Sigmoid colon (tissue), 7 donors: Measurements from ENCODE around the gene GPC6. TPM values are rescaled to one million over a fixed set of nuclear protein-coding genes. Genes with fewer than 3 reads are reported as not detected.

Source experiments
- DNase-seq: peaks from one replicate; pipeline ENCODE4 v3.0.0-alpha.2; 2019
- H3K27ac ChIP-seq, 4 donors: fragments of 200-600 bp; sonication (generic); one replicate each; pipeline ENCODE4 v1.5.1; 2016 to 2019; ENCODE audit warnings: mild to moderate bottlenecking in 1 of 4
- H3K27me3 ChIP-seq, 3 donors: fragments of 200-600 bp; sonication (generic); one replicate each; pipeline ENCODE4 v1.5.1; 2019; ENCODE audit warnings: mild to moderate bottlenecking in 1 of 3
- H3K36me3 ChIP-seq, 4 donors: fragments of 200-600 bp; sonication (generic); one replicate each; pipeline ENCODE4 v1.5.1; 2016 to 2019
- H3K4me1 ChIP-seq, 4 donors: fragments of 200-600 bp; sonication (generic); one replicate each; pipeline ENCODE4 v1.5.1; 2017 to 2019
- H3K4me3 ChIP-seq, 4 donors: fragments of 200-600 bp; sonication (generic); one replicate each; pipeline ENCODE4 v1.5.1; 2017 to 2019; ENCODE audit warnings: mild to moderate bottlenecking in 2 of 4, moderate library complexity in 1 of 4
- H3K9me3 ChIP-seq, 4 donors: fragments of 200-600 bp in 3 of 4; sonication (generic) in 3 of 4; one replicate each; pipeline versions ENCODE4 v1.5.1 to v1.6.1; 2013 to 2019
- EP300 ChIP-seq, 4 donors: sonication (generic); formaldehyde crosslinking; IDR thresholded peaks; one replicate each; pipeline ENCODE4 v1.6.1; 2017; ENCODE audit warnings: antibody characterized with exemption in 4 of 4
- POLR2A ChIP-seq, 2 donors: fragments of 450-650 bp; IDR thresholded peaks; one replicate each; pipeline ENCODE4 v1.6.1; 2016; ENCODE audit warnings: antibody characterized with exemption in 2 of 2, mild to moderate bottlenecking in 2 of 2, moderate library complexity in 2 of 2
- POLR2AphosphoS5 ChIP-seq, 4 donors: sonication (generic); formaldehyde crosslinking; IDR thresholded peaks; one replicate each; pipeline ENCODE4 v1.6.1; 2017; ENCODE audit warnings: antibody characterized with exemption in 4 of 4
- WGBS, 2 donors: extraction: QIAGEN DNeasy Blood & Tissue Kit; methylation state at CpG; one replicate each; pipeline ENCODE4 v1.1.7; 2013; 5-methylcytosine and 5-hydroxymethylcytosine counted together
- intact Hi-C: fragments of 100-400 bp; cut with DNase I; formaldehyde crosslinking; loops from one replicate; pipeline ENCODE4 v1.15.1; 2023
- polyA plus RNA-seq, 3 donors: library from polyadenylated mRNA; stranded (reverse); fragments of 200-250 nt; gene quantifications; one replicate each; pipeline ENCODE4 v1.2.3, GENCODE V29; 2013
- total RNA-seq, 4 donors: library from RNA; depleted of rRNA; stranded (reverse); fragments of >200 nt; gene quantifications; one replicate each; pipeline ENCODE4 v1.1.0, GENCODE V29; 2016
- TF ChIP-seq, protein P1 (sequence below), 4 experiments: fragments of 450-650 bp in 3 of 4; fragments of 200-600 bp in 1 of 4; IDR thresholded peaks; one replicate each; pipeline ENCODE4 v1.5.1; 2016 to 2019; ENCODE audit warnings: antibody characterized with exemption in 4 of 4, mild to moderate bottlenecking in 3 of 4, moderate library complexity in 2 of 4
- donor health status: healthy with polysubstance abuse.
- donor health status: Bipolar disorder and iron deficiency.
- donor health status: healthy.

The GPC6 gene
- total and polyA plus RNA-seq, 7 donors, result 0.23 to 27.5 (median 14.4) TPM

DNA sequence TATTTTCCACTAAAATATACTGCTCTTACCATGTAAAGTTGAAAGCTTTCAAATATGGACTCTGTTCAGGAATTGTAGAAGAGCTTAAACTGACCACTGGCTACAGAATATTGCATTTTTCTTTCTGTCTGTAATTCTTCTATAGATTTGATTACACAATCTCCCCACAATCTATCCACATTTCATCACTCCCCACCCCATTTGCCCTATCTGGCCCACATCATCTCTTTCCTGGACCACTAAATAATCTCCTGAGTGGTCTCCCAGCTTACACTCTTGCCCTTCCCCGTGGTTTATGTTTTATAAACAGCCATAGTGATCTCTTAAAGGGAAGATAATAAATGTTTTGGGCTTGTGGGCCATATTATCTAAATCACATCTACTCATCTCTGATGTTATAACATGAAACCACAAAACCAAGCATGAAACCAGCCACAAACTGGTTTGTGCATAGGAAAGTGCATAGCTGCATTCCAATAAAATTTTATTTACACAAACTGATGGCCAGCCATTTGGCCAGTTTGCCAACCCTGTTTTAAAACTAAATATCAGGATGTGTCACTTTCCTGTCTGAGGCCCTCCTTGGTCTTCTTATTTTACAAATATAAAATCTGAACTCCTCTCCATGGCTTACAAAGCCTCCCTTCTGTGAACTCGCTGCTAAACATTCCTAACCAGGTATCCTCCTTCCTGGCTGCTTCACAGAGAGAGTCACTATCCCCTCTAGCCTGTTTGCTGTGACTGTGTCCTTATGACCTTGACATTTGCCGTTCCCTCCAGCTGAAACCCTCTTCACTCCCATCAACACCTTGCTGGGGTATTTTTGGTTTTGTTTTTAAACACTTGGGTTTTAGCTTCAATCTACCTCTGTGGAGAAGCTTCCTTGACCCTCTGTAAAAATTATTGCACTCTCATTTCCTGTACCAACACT is 500.9 kb downstream of the GPC6 start:
- Histone ChIP-seq H3K9me3 (no peaks in the 10 kb centered on the region), H3K4me3 (no peak overlapping the region), H3K4me1 (peaks cover 0 to 9% (median 0%) of the 10 kb centered on the region in 4 donors), H3K27me3 (no peaks in the 10 kb centered on the region), H3K27ac (no peak overlapping the region), H3K36me3 (no peaks in the 10 kb centered on the region)
- intact Hi-C loops, result no loop called here
- 63 to 65% methylated on average over 3 of the region's 3 CpGs for WGBS, 2 donors
- TF ChIP-seq, protein P1, sequence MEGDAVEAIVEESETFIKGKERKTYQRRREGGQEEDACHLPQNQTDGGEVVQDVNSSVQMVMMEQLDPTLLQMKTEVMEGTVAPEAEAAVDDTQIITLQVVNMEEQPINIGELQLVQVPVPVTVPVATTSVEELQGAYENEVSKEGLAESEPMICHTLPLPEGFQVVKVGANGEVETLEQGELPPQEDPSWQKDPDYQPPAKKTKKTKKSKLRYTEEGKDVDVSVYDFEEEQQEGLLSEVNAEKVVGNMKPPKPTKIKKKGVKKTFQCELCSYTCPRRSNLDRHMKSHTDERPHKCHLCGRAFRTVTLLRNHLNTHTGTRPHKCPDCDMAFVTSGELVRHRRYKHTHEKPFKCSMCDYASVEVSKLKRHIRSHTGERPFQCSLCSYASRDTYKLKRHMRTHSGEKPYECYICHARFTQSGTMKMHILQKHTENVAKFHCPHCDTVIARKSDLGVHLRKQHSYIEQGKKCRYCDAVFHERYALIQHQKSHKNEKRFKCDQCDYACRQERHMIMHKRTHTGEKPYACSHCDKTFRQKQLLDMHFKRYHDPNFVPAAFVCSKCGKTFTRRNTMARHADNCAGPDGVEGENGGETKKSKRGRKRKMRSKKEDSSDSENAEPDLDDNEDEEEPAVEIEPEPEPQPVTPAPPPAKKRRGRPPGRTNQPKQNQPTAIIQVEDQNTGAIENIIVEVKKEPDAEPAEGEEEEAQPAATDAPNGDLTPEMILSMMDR (IDR thresholded peaks at IDR 0.05), result no peak
- TF ChIP-seq EP300 (IDR thresholded peaks at IDR 0.05), result no peak
- no peak for DNase-seq

DNA sequence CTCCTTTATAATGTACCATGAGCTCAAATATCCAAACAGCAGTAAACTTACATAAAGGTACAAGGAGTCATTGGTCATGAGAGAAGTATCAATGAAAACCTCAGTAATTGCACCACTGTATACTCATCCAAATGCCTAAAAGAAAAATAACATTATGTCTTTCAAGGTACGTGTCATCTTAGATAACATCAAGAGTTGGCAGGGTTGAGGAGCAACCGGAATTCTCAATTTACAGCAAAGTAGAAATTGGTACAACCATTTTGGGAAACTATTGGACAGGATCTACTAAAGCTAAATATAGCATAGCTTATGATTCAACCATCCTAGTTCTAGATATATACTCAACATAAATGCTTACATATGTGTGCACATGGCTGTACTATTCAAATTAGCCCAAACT is 502.8 kb downstream of the GPC6 start:
- no peak for DNase-seq
- intact Hi-C loops, result no loop called here
- no peaks in the 10 kb centered on the region for H3K27me3 ChIP-seq
- H3K27ac ChIP-seq, result no peak overlapping the region
- H3K36me3 ChIP-seq, result no peaks in the 10 kb centered on the region
- no peaks in the 10 kb centered on the region for H3K9me3 ChIP-seq
- H3K4me1 ChIP-seq, result peaks cover 0 to 9% (median 0%) of the 10 kb centered on the region in 4 donors
- WGBS, 2 donors, result 95% methylated on average over 2 of the region's 2 CpGs
- TF ChIP-seq EP300 (IDR thresholded peaks at IDR 0.05) (no peak), POLR2A (IDR thresholded peaks at IDR 0.05) (no peak), POLR2AphosphoS5 (IDR thresholded peaks at IDR 0.05) (no peak)
- TF ChIP-seq, protein P1 (IDR thresholded peaks at IDR 0.05), result no peak
- no peak overlapping the region for H3K4me3 ChIP-seq

DNA sequence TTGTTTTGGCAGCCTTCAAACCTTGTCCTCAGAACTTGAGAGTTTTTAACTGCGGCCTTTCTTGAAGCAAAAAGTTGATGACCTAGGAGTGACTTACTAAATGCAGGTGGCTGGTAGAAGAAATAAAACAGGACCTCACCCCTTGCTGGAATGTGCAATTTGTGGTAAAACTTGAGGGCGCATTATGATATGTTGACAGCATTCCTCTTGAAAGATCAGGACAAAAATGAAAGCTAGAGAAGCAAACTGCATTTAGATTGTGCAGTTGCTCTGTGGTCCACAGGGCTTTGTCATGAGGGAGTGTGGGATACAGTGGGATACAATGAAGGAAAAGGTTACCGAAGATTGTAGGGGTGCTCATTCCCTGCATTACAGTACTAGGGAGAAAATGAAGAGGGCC is 504.2 kb downstream of the GPC6 start:
- Histone ChIP-seq H3K27ac (no peak overlapping the region), H3K27me3 (no peaks in the 10 kb centered on the region), H3K4me3 (no peak overlapping the region), H3K36me3 (no peaks in the 10 kb centered on the region), H3K9me3 (no peaks in the 10 kb centered on the region), H3K4me1 (peaks cover 0 to 9% (median 0%) of the 10 kb centered on the region in 4 donors)
- intact Hi-C loops, result no loop called here
- DNase-seq, result no peak
- TF ChIP-seq EP300 (IDR thresholded peaks at IDR 0.05) (no peak), POLR2A (IDR thresholded peaks at IDR 0.05) (no peak)
- WGBS, 2 donors, result 47 to 76% methylated on average over 3 of the region's 3 CpGs

DNA sequence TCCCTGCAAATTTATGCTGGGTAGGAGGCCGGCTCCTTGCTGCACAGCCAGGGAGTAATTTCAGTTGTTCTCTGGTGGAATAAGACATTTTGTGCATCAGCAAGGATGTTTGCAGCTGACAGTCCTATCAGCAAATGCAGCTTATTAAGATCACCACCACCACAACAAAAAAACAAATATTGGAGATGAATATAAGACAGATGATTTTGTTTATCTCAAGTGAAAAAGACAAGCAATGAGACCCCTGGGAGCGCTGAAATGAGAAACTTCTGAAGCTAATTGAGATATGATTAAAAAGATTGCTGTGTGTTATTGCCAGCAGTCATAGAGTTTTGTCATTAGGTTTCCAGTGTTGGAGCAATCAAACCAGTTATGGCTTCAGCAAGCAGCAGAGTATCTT is 505.6 kb downstream of the GPC6 start:
- TF ChIP-seq POLR2A (IDR thresholded peaks at IDR 0.05), result no peak
- no peak for TF ChIP-seq POLR2AphosphoS5 (IDR thresholded peaks at IDR 0.05)
- no peak for TF ChIP-seq EP300 (IDR thresholded peaks at IDR 0.05)
- TF ChIP-seq, protein P1 (IDR thresholded peaks at IDR 0.05), result no peak
- intact Hi-C loops, result no loop called here
- Histone ChIP-seq H3K9me3 (no peaks in the 10 kb centered on the region), H3K27me3 (no peaks in the 10 kb centered on the region), H3K27ac (no peak overlapping the region), H3K36me3 (no peaks in the 10 kb centered on the region), H3K4me1 (peaks cover 0 to 3% (median 0%) of the 10 kb centered on the region in 4 donors), H3K4me3 (no peak overlapping the region)
- no peak for DNase-seq
- 91 to 92% methylated on average over 2 of the region's 2 CpGs for WGBS, 2 donors

DNA sequence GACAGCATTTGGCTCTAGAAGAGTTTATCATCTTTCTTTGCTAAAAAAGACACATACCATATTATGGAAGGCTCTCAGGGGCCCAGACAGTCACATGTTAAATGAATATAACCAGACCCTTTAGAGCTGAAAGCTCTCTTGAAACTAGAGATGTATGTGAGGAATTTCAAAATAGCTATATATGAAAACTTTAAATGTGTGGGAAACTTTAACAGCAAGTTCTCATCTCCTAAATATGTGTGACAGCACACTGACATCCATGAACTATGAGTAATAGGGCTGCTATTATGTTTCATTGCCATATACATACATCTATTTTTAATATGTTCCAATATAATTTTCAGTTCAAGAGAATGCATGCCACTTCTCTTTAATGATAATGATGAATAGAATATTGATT is 509.5 kb downstream of the GPC6 start:
- intact Hi-C loops, result no loop called here
- no peak overlapping the region for H3K27ac ChIP-seq
- no peak for TF ChIP-seq POLR2AphosphoS5 (IDR thresholded peaks at IDR 0.05)
- no peak for TF ChIP-seq POLR2A (IDR thresholded peaks at IDR 0.05)
- TF ChIP-seq EP300 (IDR thresholded peaks at IDR 0.05), result no peak
- TF ChIP-seq, protein P1 (IDR thresholded peaks at IDR 0.05), result no peak

More for the DNA sequence above, 509.5 kb downstream of the GPC6 start:
- H3K27me3 ChIP-seq, result no peaks in the 10 kb centered on the region
- DNase-seq, result no peak
- H3K9me3 ChIP-seq, result no peaks in the 10 kb centered on the region
- no peak overlapping the region for H3K4me3 ChIP-seq
- H3K36me3 ChIP-seq, result no peaks in the 10 kb centered on the region
- H3K4me1 ChIP-seq, result peaks cover 0 to 9% (median 2%) of the 10 kb centered on the region in 4 donors
